HG03045 (cell line): ENCODE results near the gene CCP110.

ENCODE experiments used
- ATAC-seq: cut with Tn5 transposase; IDR thresholded peaks from one replicate; pipeline ENCODE4 v1.9.1; 2021; ENCODE audit warnings: mild to moderate bottlenecking, moderate library complexity; ENCODE audit not compliant: unreplicated experiment

CCP110 gene

DNA sequence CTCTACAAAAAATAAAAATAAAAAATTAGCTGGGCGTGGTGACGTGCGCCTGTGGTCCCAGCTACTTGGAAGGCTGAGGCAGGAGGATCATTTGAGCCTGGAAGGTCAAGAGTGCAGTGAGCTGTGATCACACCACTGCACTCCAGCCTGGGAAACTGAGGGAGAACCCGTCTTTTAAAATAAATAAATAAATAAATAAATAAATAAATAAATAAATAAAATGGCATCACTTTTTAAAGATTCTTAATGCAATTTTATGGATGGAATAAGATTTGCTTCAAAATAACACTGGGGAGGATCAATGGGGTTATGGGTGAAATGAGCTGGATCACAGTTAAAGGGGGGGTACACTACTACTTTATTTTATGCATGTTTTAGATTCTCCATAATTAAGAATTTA, 16.8 kb upstream of the CCP110 start:
- ATAC-seq: no peak

DNA sequence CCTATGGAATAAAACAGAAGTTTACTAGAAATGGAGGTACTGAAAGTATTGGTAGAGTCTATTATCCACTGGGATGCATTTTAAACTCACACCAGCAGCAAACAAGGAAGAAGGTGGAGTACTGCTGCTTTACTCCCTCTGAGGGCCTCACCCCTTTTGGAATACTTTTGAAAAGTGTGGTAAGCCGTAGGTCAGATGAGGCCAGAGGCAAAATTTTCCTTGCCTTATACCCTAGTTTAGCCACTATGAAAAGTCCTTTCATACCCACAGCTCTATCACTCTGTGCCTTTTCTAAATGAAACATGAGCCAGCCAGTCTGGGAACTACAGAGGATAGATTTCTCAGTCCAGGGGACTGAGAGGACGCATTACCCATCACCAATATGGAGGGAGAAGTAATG, 15.9 kb upstream of the CCP110 start:
- ATAC-seq: no peak

DNA sequence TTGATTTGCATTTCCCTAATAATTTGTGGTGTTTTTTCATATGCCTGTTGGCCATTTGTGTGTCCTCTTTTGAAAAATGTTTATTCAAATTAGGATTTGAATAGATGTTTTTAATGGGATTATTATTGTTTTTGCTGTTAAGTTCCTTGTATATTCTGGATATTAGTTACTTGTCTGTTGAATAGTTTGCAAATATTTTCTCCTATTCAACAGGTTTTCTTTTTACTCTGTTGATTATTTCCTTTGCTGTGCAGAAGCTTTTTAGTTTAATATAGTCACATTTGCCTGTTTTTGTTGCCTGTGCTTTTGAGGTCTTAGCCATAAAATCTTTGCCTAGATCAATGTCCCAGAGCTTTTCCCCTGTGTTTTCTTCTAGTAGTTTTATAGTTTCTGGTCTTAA, 11.4 kb upstream of the CCP110 start:
- no peak for ATAC-seq

DNA sequence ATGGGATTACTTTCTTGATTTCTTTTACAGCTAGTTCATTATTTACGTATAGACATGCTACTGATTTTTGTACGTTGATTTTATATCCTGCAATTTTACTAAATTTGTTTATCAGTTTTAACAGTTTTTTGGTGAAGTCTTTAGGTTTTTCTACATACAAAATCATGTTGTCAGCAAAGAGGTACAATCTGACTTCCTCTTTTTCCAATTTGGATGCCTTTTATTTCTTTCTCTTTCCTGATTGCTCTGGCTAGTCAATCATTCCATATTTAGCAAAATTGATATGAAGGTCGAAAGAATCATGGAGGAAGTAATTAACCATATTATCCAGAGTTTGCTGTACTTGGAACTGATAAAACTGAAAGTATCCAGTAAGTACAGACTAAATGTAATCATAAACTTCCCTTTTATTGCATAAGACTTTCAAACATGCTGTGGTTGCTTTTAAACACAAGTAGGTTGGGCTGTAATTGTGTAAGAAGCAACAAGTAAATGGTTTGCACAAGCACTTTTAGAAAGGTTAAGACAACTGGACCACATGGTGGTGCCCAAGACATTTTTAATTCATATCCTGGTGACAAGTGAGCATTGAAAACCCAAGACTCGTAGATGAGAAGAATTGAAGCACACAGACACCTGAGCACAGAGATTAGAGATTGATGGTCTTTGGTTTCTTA, 10.2 kb upstream of the CCP110 start:
- ATAC-seq: no peak

DNA sequence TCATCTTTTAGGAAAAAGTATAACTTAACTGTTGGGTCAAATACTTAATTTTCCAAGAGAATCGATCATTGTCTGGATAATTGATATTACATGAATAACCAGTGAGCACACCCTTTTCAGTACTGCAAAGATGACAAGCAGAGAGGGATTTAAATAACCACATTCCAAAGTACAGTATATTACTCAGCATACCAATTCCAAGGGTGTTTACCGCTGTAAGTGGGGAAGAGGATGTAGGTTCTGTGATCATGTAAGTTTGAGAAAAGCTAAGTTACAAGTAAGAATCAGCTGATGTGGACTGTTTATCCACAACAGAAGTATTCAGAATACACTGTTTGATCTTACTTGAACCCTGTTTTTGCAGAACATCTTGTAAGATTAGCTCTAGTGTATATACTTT, 8.0 kb upstream of the CCP110 start:
- no peak for ATAC-seq

DNA sequence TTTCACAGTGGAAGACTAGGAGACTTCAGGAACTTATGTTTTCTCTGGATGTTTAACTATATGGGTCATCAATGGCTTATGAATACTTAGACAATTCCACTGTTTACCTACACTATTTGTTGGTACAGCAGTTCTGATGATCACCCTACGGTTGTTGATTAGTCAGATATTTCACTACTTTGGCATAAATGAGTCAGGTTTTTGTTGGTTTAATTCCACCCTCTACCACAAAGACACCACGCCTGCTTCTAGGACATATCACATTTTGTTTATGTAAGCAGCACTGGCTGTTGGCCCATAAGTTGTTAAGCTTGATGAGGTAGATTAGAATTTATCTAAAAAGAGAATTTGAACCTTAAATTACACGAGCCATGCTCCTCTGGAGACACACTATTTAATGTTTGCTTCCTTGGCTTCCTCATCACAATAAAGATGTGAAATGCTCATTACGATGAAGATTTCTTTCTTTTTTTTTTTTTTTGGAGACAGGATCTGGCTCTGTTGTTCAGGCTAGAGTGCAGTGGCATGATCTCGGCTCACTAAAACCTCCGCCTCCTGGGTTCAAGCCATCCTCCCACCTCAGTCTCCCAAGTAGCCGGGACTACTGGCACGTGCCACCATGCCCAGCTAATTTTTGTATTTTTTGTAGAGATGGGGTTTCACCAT, 6.2 kb upstream of the CCP110 start:
- ATAC-seq: no peak

DNA sequence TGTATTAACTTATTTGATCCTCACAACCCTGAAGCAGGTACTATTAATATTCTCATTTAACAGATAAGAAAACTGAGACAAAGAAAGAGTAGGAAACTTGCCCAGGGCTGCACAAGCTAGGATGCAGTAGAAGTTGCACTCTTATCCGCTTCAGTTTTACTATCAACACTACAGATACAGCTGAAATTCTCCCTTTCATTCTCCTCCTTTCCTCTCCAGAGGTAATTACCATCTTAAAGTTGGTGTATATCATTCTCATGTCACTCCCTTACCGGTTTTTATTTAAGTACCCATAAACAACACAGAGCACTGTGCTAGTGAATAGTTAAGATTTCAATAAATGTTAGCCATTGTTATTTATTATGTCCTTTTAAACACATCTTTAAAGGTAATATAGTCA, 5.4 kb upstream of the CCP110 start:
- ATAC-seq: no peak

DNA sequence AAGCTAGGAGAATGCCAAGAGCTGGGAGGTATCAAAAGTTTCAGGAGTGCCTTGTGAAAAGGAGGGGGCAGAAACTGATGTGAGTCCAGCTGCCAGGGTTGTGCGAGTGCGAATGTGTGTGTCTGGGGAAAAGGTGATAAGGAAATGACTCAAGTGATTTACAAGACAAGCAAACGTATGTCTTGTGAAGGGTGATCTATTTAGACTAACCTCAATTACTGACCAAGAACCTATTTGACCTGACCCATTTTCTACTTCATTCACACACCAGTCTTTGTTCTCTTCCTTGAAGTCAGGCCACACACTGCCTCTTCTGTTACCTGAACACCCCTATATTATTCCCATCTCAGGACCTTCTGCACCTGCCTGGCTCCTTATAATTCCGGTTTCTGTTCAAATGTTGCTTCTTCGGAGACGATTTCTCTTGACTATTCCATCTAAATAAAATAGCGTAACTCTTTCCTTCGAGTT, 2.8 kb upstream of the CCP110 start:
- ATAC-seq: no peak

DNA sequence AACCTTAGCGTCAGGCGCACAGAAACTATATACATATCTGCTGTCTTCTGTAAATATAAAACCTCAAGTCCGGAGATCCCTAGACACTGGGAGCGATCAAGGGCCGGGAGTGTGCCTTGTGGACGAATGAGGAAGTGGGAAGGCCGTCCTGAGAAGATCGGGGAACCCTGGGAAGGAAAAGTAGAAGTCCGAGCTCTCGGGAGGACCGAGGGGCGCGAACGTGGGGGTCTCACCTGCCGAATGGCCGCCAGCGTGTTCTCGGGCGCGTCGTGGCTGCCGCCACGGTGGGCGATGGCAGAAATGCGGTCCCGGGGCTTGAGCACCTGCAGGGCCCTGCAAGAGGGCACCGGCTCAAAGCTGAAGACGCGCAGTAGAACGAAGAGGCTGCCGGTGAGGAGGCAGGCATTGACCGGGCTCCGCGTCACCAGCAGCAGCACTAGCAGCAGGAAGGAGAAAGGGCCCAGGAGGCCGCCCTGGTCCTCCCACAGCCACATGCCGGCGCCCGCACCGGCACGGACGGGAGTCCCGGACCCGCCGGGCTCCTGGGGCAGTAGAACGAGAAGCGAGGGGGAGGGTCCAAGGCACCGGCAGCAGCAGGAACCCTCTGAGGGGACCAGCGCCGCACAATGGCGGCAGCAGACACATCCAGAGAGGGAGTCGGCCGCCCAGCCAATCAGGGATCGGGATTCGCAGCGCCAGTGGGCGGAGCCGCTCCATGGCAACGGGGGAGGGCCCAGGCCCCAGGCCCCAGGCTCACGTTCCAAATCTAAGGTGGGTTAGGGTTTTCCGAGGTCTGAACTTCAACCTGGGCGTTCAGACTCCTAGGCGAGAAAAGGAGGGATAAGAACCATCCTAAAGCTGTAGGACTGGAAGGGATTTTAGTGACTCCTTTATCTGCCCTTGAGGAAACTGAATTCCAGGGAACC, 2.0 kb upstream of the CCP110 start, which contains the start of gene GDE1:
Gene GDE1, minus strand, starts transcription at position 628 of the 926 bp plus-strand sequence. Its CDS starts 134 bp downstream, at position 494.
- peak; percentile 84 for ATAC-seq

DNA sequence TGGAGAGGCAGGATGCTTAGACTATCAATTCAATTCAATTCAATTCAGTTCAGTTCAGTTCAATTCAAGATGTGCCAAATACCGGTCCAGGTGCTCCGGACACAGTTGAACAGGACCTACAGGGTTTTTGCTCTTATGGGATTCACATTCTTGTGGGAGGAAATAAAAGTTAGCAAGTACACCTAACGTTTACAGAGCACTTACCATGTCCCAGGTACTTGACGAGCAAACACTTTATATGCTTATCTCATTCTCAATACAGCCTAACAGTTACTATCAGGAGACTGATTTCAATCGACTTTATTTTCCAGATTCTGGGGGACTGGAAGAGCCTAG, 1.4 kb upstream of the CCP110 start:
- no peak for ATAC-seq

DNA sequence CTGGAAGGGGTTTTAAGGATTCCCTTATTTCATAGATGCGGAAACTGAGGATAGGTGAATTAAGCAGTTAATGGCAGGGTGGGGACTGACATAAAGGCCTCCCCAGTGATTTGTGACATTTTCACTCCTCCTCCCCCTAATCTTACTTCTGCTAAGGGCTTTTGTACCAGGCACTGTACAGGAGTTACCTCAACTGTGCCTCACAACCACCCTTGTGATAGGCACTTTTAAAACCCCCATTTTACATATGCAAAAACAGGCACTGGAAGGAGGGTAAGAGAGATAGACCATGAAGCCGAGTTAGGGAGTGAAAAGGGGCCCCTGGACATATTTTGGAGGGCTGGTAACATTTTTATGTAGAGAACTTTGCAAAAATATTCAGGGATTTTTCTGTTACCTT, 982 bp upstream of the CCP110 start:
- ATAC-seq: no peak

DNA sequence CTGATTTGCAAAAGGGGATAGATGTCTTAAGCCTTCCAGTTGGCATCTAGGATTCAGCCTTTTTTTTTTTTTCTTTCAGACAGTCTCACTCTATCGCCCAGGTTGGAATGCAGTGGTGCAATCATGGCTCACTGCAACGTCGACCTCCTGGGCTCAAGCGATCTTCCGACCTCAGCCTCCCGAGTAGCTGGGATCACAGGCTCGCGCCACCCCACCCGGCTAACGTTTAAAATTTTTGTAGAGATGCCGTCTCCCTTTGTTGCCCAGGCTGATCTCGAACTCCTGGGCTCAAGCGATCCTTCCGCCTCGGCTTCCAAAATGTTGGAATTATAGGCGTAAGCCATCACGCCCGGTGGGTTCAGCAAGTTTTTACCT, 571 bp upstream of the CCP110 start:
- ATAC-seq: no peak

DNA sequence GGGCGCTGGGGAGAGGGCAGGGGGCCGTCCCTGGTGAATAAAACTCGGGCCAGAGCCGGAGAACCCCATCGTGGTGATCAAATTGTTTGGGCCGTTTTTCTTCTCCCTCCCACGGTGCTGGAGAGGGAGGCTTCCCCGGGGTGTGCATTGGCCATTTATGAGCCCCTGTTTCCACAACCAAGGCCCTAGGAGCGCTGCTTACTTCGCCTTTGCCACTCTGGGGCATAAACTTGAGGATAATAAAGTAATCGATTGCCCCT, 544 bp downstream of the CCP110 start:
- no peak for ATAC-seq

DNA sequence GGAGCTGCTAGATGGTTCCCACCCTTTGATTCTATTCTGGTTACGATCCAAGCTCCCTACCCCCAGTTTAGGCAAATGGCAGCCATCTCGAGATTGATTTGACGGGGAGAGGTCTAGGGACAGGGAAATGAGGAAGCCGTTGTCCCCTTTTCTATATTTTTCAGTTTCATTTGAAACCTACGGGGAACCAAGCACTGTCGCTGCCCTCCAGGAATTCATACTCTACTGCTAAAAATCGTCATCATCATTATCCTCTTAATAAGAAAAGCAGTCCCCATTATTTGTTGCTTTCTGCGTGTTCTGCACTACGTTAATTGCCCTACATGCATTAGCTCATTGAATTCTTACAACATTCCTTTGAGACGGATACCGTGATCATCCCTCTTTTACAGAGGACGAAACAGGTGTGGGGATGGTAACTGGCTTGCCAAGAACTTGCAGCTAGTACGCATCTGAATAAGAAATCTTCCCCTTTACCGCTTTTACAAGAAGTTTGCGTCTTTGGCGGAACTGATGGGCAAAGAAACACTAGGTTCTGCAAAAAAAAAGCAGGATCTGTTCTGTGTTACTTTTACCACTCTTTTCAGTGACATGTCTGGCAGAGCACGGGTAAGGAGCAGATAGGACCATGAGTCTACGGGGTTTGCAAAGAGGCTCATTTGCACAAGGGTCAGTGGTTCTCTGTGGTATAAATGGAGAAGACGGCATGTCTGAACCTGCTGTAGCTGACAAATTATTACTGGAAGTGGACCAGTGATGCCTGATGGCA, 1.1 kb downstream of the CCP110 start:
- ATAC-seq: no peak

DNA sequence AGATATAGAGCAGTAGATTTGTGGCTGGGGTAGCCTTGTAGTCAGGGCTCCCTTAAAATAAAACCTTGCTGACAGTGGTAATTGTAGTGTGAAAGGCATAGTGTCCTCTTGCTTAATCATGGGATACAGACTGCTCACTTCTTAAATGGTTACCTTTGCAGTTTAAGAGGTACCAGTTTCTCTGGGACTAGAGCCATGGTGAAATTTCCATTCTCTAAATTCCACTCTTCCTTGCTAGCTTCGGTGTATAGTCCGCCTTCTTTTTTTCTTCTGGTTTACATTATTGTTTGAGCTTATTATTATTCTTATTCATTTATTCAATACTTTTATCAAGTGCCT, 1.6 kb downstream of the CCP110 start:
- no peak for ATAC-seq

DNA sequence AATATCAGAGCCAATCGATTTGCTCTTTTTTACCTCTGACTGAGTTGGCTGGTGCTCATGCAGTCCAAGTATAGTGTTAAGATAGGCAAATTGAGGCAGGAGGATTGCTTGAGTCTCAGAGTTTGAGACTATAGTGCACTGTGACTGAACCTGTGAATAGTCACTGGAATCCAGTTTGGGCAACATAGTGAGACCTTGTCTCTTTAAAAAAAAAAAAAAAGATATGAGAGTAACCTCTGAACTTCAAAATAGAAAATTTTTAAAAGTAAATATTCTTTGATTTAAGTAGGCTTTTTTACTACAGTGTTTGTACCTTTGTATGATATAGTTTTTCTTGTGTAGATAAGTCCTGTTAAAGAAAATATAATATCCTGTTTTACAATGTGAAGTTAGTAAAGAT, 3.4 kb downstream of the CCP110 start:
- no peak for ATAC-seq

DNA sequence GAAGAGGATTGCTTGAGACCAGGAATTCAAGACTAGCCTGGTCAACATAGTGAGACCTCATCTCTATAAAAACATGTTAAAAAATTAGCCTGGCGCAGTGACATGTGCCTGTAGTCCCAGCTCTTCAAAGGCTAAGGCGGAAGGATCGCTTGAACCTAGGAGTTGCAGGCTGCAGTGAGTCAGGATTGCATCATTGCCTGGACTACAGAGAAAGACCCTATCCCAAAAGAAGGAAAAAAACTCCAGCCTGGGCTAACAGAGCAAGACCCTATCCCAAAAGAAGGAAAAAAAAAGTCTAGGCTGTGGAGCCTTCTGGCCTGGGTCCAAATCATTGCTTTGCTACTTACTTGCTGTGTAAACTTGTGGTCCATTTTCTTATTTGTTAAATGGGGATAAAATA, 4.9 kb downstream of the CCP110 start:
- no peak for ATAC-seq

DNA sequence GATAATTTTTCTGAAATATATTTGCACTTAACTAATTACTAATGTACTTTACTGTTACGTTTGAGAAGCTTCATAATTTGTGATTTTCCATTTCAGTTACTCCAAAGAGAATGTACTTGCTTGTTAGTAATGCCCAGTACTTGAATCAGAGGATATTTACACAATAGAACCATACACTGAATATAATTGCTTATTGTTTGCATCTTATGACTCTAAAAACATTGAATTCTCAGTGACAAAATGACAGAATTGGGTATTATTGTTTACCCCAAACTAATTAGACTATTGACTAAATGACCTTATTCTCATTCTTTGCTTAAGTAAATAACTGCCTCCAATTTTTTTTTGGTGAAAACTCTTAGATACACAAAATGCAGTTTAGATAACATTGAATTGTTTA, 8.9 kb downstream of the CCP110 start:
- no peak for ATAC-seq

DNA sequence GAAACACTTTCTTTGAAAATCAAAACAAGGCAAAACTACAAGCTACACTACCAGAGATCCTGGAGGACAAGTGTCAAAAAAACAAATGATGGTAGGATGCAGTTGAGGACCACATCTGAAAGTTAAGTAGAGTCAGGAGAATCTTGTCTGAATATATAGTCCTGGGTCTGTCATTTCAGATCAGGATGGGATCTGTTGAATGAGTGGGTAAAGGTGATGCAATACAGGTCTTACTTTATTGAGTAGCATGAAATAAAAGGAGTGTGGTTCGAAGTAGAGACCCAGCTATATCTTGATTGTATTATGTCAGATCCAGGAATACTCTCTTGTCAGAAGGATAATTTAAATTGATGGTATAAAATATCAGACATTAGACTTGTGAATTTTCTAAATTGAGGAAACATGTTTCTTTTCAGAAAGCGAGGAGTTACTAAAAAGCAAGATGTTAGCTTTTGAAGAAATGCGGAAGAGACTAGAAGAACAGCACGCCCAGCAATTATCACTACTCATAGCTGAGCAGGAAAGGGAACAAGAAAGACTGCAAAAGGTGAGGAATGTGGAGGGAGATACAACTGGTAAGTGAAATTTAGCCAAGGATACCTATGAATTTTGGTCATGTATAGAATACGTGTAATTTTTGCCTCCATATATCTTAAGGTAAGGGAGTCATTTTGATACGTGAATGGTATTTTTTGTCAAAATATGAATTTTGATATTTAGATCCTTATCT, 16.7 kb downstream of the CCP110 start:
- ATAC-seq: no peak

DNA sequence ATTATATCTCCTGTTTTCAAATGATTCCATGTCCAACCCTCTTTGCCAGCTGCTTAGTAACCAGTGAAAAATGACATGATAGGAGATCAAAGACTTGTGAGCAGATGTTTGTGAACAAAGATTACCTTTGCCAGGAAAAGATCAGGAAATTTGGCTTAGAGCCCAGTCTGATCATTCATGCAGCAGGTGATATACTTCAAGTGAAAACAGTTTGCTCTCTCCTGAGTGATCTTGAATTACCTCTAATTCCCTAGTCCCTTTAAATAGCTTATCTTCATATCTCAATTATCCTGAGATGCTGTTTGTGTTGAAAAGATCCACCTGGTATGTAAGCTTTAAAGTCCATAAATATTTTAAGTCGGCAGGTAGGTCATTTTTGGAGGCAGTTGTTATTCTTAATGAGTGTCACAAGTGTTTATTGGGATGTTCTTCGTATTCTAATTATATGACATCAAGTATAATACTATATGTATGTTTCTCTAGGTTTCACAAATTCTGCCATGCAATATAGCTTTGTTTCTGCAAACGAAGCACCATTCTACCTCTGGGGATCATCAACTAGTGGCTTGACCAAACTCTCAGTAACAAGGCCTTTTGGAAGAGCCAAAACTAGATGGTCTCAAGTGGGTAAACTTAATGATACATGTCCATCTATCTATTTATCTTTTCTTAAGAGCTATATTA, 18.5 kb downstream of the CCP110 start:
- no peak for ATAC-seq
